Smooth muscle cell (in vitro differentiated cells): ENCODE results near the gene TFEC. TPM values are rescaled to one million over a fixed set of nuclear protein-coding genes. Genes with fewer than 3 reads are reported as not detected.

ENCODE experiments used
- DNase-seq: peaks from one replicate; lab custom pipeline; 2025; ENCODE audit not compliant: unreplicated experiment; lab: John Stamatoyannopoulos, UW
- H2AFZ ChIP-seq: fragments of 200-600 bp; sonication (generic); 2 replicates; pipeline ENCODE4 v1.6.0; 2016; ENCODE audit warnings: antibody characterized with exemption, low read depth, mild to moderate bottlenecking
- H3F3A ChIP-seq: fragments of 200-600 bp; sonication (generic); 2 replicates; pipeline ENCODE4 v1.6.0; 2017; ENCODE audit warnings: antibody characterized with exemption, low read depth
- H3K27ac ChIP-seq: fragments of 200-600 bp; sonication (generic); 2 replicates; pipeline ENCODE4 v1.5.1; 2016; ENCODE audit warnings: low read depth, mild to moderate bottlenecking
- H3K27me3 ChIP-seq: fragments of 200-600 bp; sonication (generic); 2 replicates; pipeline ENCODE4 v1.6.1; 2016; ENCODE audit warnings: low read depth, mild to moderate bottlenecking
- H3K36me3 ChIP-seq: fragments of 200-600 bp; sonication (generic); 2 replicates; pipeline ENCODE4 v1.5.1; 2016; ENCODE audit warnings: low read depth
- H3K4me1 ChIP-seq: fragments of 200-600 bp; sonication (generic); 2 replicates; pipeline ENCODE4 v1.5.1; 2016; ENCODE audit warnings: low read depth
- H3K4me2 ChIP-seq: fragments of 200-600 bp; sonication (generic); 2 replicates; pipeline ENCODE4 v1.6.0; 2016; ENCODE audit warnings: mild to moderate bottlenecking
- H3K4me3 ChIP-seq: fragments of 200-600 bp; sonication (generic); 2 replicates; pipeline ENCODE4 v1.5.1; 2016; ENCODE audit warnings: mild to moderate bottlenecking
- H3K79me2 ChIP-seq: fragments of 200-600 bp; sonication (generic); 2 replicates; pipeline ENCODE4 v1.6.0; 2016; ENCODE audit warnings: low read depth, mild to moderate bottlenecking
- H3K9ac ChIP-seq: fragments of 200-600 bp; sonication (generic); 2 replicates; pipeline ENCODE4 v1.6.0; 2016; ENCODE audit warnings: low read depth
- H3K9me3 ChIP-seq: fragments of 200-600 bp; sonication (generic); replicated peaks from 2 replicates; pipeline ENCODE4 v1.5.1; 2016; ENCODE audit warnings: low read depth
- H4K20me1 ChIP-seq: fragments of 200-600 bp; sonication (generic); 2 replicates; pipeline ENCODE4 v1.6.0; 2016; ENCODE audit warnings: low read depth
- CTCF ChIP-seq: fragments of 200-600 bp; sonication (generic); IDR thresholded peaks from 2 replicates; pipeline ENCODE4 v1.5.1; 2017; ENCODE audit warnings: borderline replicate concordance, mild to moderate bottlenecking, antibody characterized with exemption; ENCODE audit not compliant: insufficient read depth, poor library complexity, severe bottlenecking
- WGBS: methylation state at CpG from one replicate; pipeline ENCODE4 v1.1.7; 2016; ENCODE audit warnings: low lambda C conversion rate; 5-methylcytosine and 5-hydroxymethylcytosine counted together
- polyA plus RNA-seq: library from polyadenylated mRNA; unstranded; fragments of >200 nt; fragmentation: Nextera tagmentation; extraction: Ambion mirVana; gene quantifications from 2 replicates; pipeline ENCODE4 v1.2.1, GENCODE V29; 2016
- total RNA-seq: library from RNA; depleted of rRNA; stranded (reverse); fragments of >200 nt; gene quantifications from 2 replicates; pipeline ENCODE4 v1.2.3, GENCODE V29; 2014

Gene TFEC
- total and polyA plus RNA-seq, 2 experiments from 2014 or later = not detected

DNA sequence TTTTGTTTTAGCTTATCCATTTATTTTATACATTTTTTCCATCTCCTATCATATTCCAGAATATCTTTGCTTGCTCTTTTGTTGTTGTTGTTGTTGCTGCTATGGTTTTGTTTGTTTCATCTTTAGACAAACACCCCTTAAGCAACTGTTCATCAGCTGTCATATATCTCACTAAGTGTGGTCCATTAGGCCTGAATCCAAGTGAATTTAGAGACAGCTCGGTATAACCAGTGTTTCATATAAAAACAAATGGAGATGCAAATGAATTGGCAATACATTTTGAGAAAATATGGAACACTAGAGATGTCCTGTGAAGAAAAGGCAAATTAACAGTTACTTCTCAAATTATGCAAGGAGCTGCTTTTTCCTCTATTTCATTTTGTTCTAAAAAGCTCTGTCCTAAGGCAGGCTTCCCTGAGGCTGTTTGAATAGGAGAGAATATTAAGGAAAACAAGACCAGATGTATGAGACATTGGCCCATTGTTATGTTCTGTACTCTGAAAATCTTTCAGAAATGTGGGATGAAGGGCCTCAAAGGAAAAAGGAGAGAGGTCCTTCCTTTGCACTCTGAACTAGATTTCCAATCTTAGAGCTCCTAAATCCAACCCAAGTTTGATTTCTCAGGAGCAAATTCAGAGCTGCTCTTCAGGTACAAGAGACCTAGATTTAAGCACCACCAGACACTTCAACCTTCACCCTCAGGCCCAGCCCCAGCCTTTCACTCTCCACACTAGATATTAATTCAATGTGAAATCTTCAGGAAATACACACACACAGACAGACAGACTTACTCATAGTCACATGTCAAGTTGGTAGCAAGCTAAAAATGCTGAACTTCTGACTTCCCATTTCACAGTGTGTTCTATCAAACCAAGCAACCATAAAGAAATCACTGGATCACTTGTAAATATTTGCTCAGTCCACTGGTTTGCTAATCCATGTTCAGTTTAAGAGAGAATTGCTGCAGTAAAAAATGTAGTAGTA is 5.4 kb downstream of the TFEC start:
- H3K36me3 ChIP-seq = no peaks in the 10 kb centered on the region
- no peaks in the 10 kb centered on the region for H4K20me1 ChIP-seq
- no peak overlapping the region for H3K9ac ChIP-seq
- WGBS = 71% methylated on average over 1 of the region's 1 CpG
- TF ChIP-seq CTCF = no peak
- no peak overlapping the region for H3K4me2 ChIP-seq
- no peak for DNase-seq
- H3K27me3 ChIP-seq = no peaks in the 10 kb centered on the region
- no peaks in the 10 kb centered on the region for H3K79me2 ChIP-seq
- no peak overlapping the region for H2AFZ ChIP-seq
- no peak overlapping the region for H3K4me3 ChIP-seq
- H3K27ac ChIP-seq = no peak overlapping the region
- no peaks in the 10 kb centered on the region for H3K4me1 ChIP-seq
- H3K9me3 ChIP-seq = no peaks in the 10 kb centered on the region
- no peaks in the 10 kb centered on the region for H3F3A ChIP-seq

- H3K27me3 ChIP-seq = no peaks in the 10 kb centered on the region
- H3K36me3 ChIP-seq = no peaks in the 10 kb centered on the region
- H3K79me2 ChIP-seq = no peaks in the 10 kb centered on the region
- no peak for TF ChIP-seq CTCF
- no peak overlapping the region for H3K27ac ChIP-seq
- no peak overlapping the region for H2AFZ ChIP-seq
- H3K4me3 ChIP-seq = no peak overlapping the region
- H3K4me1 ChIP-seq = no peaks in the 10 kb centered on the region
- H3K9ac ChIP-seq = no peak overlapping the region
- no peaks in the 10 kb centered on the region for H4K20me1 ChIP-seq
- no peaks in the 10 kb centered on the region for H3F3A ChIP-seq
- WGBS = 83% methylated on average over 2 of the region's 2 CpGs
- no peak overlapping the region for H3K4me2 ChIP-seq
- no peak for DNase-seq
- no peaks in the 10 kb centered on the region for H3K9me3 ChIP-seq
Observed at GRCh38 chr7:116021237-116021636, 9.3 kb downstream of the TFEC start.

GRCh38 chr7:116018731-116019130 is 11.8 kb downstream of the TFEC start:
- Histone ChIP-seq H3K9me3 (no peaks in the 10 kb centered on the region), H3K27ac (no peak overlapping the region), H3K27me3 (no peaks in the 10 kb centered on the region), H3K9ac (no peak overlapping the region), H2AFZ (no peak overlapping the region), H3K4me1 (no peaks in the 10 kb centered on the region), H3F3A (no peaks in the 10 kb centered on the region), H3K36me3 (no peaks in the 10 kb centered on the region), H3K4me3 (no peak overlapping the region), H3K79me2 (no peaks in the 10 kb centered on the region), H4K20me1 (no peaks in the 10 kb centered on the region), H3K4me2 (no peak overlapping the region)
- no peak for TF ChIP-seq CTCF
- DNase-seq = no peak

DNA sequence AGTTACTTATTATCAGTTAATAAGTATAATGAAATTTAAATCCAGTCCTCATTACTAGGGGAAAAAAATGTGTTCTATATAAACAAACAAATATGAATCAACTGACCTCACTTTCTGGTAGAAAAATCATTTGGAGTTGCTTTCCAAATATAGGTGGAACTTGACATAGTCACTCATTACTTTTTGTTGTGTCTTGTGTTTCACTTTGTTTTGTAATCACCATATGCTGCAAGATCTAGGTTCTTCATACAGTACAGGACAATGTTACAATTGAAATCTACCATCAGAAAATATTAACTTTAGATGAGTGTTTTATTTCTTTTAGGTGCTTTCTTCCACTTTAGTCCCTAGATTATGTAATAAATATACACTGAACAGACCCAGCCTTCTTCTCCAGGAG is 16.9 kb downstream of the TFEC start:
- Histone ChIP-seq H4K20me1 (no peaks in the 10 kb centered on the region), H3F3A (no peaks in the 10 kb centered on the region), H3K4me3 (no peak overlapping the region), H3K4me1 (no peaks in the 10 kb centered on the region), H3K27me3 (no peaks in the 10 kb centered on the region), H2AFZ (no peak overlapping the region), H3K9ac (no peak overlapping the region), H3K36me3 (no peaks in the 10 kb centered on the region), H3K79me2 (no peaks in the 10 kb centered on the region), H3K4me2 (no peak overlapping the region), H3K27ac (no peak overlapping the region), H3K9me3 (no peaks in the 10 kb centered on the region)
- TF ChIP-seq CTCF = no peak
- DNase-seq = no peak
